Upper lobe of right lung (tissue), 1 donor: ENCODE measurements around the gene LRP8. TPM values are rescaled to one million over a fixed set of nuclear protein-coding genes. Genes with fewer than 3 reads are reported as not detected.

Experiments used
- ATAC-seq: fragments of 200-7000 bp; cut with Tn5 transposase; one replicate; pipeline ENCODE4 v1.9.1; 2020; ENCODE audit warnings: mild to moderate bottlenecking, moderate library complexity
- DNase-seq: peaks from one replicate; pipeline ENCODE4 v3.0.0-alpha.2; 2020
- H3K27ac ChIP-seq: fragments of 200-600 bp; one replicate; pipeline ENCODE4 v1.8.0; 2022
- H3K27me3 ChIP-seq: fragments of 200-600 bp; one replicate; pipeline ENCODE4 v1.8.0; 2022; ENCODE audit warnings: mild to moderate bottlenecking
- H3K36me3 ChIP-seq: fragments of 200-600 bp; one replicate; pipeline ENCODE4 v1.8.0; 2022
- H3K4me1 ChIP-seq: fragments of 200-600 bp; one replicate; pipeline ENCODE4 v1.8.0; 2022
- H3K4me3 ChIP-seq: fragments of 200-600 bp; one replicate; pipeline ENCODE4 v1.8.0; 2022; ENCODE audit warnings: mild to moderate bottlenecking
- H3K9me3 ChIP-seq: fragments of 200-600 bp; one replicate; pipeline ENCODE4 v1.8.0; 2022
- intact Hi-C: fragments of 100-400 bp; cut with DNase I; formaldehyde crosslinking; loops from one replicate; pipeline ENCODE4 v1.11.0; 2022
- total RNA-seq: library from RNA; stranded (reverse); fragmentation: NEBNext Ultra II Directional; extraction: Animal tissue kit (Norgen Biotek cat#: 25700); gene quantifications from one replicate; pipeline ENCODE4 v1.2.1, GENCODE V29; 2021
- TF ChIP-seq, protein P1 (sequence below): fragments of 200-600 bp; IDR thresholded peaks from one replicate; pipeline ENCODE4 v1.8.0; 2022; ENCODE audit warnings: antibody characterized with exemption
- donor health status: DM: no; HTN: yes; CAD: no; lungs with severe emphysema.

LRP8 gene
- total RNA-seq, 1 donor from 2014 or later, result 11.6 TPM

DNA sequence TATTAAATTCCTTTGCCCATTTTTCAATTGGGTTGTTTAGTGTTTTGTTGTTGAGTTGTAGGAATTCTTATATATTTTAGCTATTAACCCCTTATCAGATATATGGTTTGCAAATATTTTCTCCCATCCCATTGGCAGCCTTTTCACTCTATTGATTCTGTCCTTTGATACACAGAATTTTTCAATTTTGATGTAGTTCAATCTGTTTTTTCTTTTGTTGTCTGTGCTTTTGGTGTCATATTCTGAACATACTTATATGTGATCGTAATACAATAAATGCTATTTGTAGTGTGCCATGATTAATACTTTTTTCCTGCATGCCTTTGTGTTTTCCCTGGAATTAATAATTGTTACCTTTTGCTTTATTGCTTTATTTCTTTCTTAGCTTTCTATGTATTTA is 7.8 kb upstream of the LRP8 start:
- intact Hi-C loops, result no loop called here
- H3K9me3 ChIP-seq, result no peaks in the 10 kb centered on the region
- ATAC-seq (no peak), DNase-seq (no peak)
- no peak overlapping the region for H3K27ac ChIP-seq
- no peaks in the 10 kb centered on the region for H3K36me3 ChIP-seq
- H3K27me3 ChIP-seq, result no peaks in the 10 kb centered on the region
- H3K4me1 ChIP-seq, result no peaks in the 10 kb centered on the region
- TF ChIP-seq, protein P1, sequence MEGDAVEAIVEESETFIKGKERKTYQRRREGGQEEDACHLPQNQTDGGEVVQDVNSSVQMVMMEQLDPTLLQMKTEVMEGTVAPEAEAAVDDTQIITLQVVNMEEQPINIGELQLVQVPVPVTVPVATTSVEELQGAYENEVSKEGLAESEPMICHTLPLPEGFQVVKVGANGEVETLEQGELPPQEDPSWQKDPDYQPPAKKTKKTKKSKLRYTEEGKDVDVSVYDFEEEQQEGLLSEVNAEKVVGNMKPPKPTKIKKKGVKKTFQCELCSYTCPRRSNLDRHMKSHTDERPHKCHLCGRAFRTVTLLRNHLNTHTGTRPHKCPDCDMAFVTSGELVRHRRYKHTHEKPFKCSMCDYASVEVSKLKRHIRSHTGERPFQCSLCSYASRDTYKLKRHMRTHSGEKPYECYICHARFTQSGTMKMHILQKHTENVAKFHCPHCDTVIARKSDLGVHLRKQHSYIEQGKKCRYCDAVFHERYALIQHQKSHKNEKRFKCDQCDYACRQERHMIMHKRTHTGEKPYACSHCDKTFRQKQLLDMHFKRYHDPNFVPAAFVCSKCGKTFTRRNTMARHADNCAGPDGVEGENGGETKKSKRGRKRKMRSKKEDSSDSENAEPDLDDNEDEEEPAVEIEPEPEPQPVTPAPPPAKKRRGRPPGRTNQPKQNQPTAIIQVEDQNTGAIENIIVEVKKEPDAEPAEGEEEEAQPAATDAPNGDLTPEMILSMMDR, result no peak
- no peak overlapping the region for H3K4me3 ChIP-seq

DNA sequence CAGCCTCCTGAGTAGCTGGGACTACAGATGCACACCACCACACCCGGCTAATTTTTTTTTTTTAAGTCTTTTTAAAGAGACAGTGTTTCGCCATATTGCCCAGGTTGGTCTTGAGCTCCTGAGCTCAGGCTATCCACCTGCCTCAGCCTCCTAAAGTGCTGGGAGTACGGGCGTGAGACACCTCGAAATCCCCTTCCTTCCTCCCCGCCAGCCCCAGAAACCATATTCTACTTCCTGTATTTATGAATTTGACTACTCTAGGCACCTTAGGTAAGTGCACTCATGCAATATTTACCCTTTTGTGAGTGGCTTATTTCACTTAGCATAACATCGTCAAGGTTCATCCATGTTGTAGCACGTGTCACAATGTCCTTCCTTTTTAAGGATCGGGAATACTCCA is 6.9 kb upstream of the LRP8 start:
- DNase-seq, result no peak
- H3K4me3 ChIP-seq, result no peak overlapping the region

DNA sequence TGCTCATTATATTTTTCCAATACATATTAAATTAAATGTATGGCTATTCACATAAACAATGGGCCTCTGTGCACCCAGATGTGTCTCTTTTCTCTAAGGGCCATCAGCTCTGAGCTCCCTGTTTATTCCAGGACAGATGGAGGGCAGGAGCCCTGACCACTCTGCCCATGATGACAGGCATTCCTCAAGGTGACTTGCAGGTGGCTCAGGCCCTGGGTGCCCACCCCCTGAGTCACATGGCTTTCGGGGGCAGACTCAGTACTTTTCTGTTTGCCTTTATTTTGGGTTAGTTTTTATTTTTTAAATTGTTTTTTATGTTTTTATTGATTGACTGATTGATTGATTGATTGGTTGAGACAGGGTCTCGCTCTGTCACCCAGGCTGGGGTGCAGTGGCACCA is 6.4 kb upstream of the LRP8 start:
- H3K27me3 ChIP-seq, result no peaks in the 10 kb centered on the region
- intact Hi-C loops, result no loop called here
- ATAC-seq, result no peak
- H3K4me1 ChIP-seq, result no peaks in the 10 kb centered on the region
- H3K36me3 ChIP-seq, result no peaks in the 10 kb centered on the region
- no peak overlapping the region for H3K4me3 ChIP-seq
- no peaks in the 10 kb centered on the region for H3K9me3 ChIP-seq
- DNase-seq, result peak; percentile 30
- TF ChIP-seq, protein P1, result no peak
- H3K27ac ChIP-seq, result no peak overlapping the region

More for the DNA sequence above, 6.9 kb upstream of the LRP8 start:
- Histone ChIP-seq H3K4me1 (no peaks in the 10 kb centered on the region), H3K27me3 (no peaks in the 10 kb centered on the region), H3K36me3 (no peaks in the 10 kb centered on the region), H3K27ac (no peak overlapping the region), H3K9me3 (no peaks in the 10 kb centered on the region)
- TF ChIP-seq, protein P1, result no peak
- intact Hi-C loops, result no loop called here
- peak; percentile 31 for ATAC-seq

DNA sequence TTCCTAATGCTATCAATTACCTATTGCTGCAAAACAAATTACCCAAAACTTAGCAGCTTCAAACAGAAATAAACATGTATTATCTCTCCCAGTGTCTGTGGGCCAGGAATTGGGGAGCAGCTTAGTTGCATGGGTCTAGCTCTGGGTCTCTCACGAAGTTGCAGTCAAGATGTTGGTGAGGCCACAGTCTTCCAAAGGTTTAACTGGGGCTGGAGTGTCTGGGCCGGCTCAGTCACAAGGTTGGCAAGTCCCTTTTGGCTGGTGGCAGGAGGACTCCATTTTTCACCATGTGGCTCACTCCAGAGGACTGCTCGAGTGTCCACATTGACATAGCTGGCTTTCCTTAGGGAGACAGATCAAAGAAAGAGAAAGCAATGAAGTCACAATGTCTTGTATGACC is 5.0 kb upstream of the LRP8 start:
- TF ChIP-seq, protein P1, result no peak
- no peak overlapping the region for H3K4me3 ChIP-seq
- intact Hi-C loops, result no loop called here
- H3K9me3 ChIP-seq, result no peaks in the 10 kb centered on the region
- H3K27me3 ChIP-seq, result no peaks in the 10 kb centered on the region
- DNase-seq (peak; percentile 19), ATAC-seq (no peak)
- no peaks in the 10 kb centered on the region for H3K36me3 ChIP-seq
- H3K4me1 ChIP-seq, result no peaks in the 10 kb centered on the region
- H3K27ac ChIP-seq, result no peak overlapping the region

DNA sequence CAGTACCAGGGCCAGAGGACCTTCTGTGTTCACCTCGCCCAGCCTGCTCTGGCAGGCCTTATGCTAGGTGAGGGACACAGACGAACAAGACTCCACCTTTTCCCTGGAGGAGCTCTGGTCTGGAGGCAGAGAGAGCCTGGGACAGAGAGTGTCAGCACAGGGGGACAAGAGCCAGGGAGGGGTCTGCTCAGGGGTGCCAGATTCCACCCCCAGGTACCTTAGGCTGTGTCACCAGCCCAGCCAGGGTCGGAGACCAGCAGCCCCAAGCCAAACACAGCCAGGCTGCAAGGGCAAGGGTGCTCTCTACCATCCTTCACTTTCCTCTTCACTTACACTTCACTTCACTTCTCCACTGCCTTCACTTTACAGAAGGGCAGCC is 4.3 kb upstream of the LRP8 start:
- Histone ChIP-seq H3K4me1 (no peaks in the 10 kb centered on the region), H3K27me3 (no peaks in the 10 kb centered on the region), H3K9me3 (no peaks in the 10 kb centered on the region), H3K4me3 (no peak overlapping the region), H3K27ac (no peak overlapping the region), H3K36me3 (no peaks in the 10 kb centered on the region)
- DNase-seq (peak; percentile 22), ATAC-seq (no peak)
- TF ChIP-seq, protein P1, result no peak
- intact Hi-C loops, result no loop called here
